Activated CD4-positive, alpha-beta T cell treated with anti-CD3 and anti-CD28 coated beads, Interleukin-2, amount 50 U/mL, for 24 hours (primary cell): ENCODE data around the gene BCAM.
"Not testable (repeated sequence)": the region's sequence is repeated elsewhere in the genome, so short reads cannot be mapped to it uniquely, and the experiment has no call there.

ENCODE experiments used
- DNase-seq, 2 donors: peaks; one replicate each; pipeline ENCODE4 v3.0.0-alpha.2; 2020; ENCODE audit warnings: low read depth in 1 of 2, low spot score in 1 of 2

Gene BCAM

DNA sequence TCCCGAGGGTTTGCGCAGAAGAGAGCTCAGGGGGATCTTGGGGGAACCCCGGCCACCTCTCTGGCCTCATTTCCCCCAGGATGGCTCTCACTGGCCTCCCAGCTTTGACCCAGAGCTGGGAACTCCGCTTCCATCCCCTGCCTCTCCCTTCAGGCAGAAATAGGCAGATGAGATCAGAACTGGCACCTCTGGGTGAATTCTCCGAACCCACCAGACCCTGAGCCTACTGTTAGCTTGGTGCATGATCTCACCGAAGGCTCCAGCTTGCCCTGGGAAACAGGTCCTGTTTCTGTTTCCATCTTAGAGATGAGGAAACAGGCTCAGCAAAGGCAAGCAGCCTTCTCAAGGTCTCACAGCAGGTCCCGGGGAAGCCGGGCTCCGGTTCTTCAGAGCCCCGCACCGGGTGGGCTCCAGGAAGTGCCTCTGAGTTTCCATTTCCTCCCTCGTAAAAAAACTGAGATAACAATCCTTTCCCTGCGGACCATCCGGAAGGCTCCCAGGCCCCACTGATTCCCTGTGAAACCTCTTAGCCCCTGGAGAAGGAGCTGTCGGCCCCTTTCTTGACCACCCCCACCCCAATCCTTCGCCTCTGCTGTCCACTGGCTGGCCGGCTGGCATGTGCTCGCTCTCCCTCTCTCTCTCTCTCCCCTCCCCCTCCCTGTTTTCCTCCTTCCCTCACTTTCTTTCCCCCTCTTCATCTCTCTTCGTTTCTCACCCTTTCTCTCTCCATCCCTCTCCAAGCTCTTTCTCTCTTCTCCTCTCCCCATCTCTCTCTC, 39.3 kb downstream of the BCAM start:
- DNase-seq = no peak

DNA sequence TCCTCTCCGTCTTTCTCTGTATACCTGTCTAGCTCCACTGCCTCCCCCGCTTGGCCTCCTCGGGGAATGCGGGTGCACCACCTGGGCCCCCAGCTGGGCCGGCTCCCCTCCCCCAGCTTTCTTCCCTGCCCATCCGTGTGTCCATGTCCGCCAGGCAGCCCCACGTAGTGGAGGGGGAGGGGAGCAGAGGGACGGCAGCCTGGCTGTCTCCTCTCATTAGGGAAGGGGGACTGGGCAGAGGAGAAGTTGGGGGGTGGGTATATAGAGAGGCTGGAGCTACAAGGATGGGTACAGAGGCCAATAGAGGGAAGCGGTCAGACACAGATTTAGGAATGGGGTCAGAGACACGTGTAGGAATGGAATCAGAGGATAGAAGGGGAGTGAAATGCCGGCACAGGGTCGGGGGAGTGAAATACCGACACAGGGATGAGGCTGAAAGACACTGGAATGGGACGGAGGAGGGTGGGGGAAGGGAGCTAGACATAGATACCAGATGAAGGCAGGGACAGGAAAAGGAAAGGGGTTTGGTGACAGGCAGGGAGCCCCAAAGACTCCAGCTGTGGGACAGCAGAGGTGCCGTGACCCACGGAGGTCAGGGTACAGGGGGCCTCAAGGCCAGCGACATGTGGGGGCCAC, 40.0 kb downstream of the BCAM start:
- no peak for DNase-seq

DNA sequence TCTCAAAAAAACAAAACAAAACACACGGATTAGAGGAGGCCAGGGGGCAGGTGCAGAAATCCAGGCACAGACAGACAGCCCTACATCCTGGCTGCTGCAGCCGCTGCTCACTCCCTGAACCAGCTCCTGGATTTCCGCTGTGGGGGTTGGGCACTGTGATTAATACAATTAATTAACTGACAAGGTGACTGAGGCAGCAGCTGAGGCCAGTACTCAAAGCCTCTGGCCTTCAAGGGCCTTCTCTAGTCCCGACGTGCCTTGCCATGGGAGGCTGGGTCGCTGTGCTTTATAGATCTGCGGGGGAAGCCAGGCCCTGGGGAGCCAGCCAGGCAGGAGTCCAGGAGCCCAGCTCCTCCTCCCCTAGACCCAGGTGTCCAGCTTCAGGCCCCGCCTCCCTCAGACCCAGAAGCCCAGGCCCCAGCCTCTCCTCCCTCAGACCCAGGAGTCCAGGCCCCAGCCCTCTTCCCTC, 41.8 kb downstream of the BCAM start:
- DNase-seq = no peak

DNA sequence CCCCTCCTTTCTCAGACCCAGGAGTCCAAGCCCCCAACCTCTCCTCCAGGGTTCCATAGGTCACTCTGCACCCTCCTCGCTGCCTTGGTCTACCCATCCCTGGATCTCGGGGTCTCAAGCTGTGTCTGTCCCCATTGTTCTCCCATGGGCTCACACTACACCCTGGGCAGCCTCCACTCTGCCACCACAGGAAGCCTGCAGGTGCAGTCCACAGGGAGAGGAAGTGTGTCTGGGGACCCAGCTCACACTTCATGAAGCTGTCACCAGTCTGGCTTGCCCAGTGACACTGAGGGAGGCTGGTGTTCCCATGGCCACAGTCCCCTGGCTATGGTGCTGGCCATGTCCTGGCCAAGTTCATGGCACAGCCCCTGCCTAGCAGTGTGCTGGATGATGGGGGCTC, 42.5 kb downstream of the BCAM start:
- DNase-seq = no peak

DNA sequence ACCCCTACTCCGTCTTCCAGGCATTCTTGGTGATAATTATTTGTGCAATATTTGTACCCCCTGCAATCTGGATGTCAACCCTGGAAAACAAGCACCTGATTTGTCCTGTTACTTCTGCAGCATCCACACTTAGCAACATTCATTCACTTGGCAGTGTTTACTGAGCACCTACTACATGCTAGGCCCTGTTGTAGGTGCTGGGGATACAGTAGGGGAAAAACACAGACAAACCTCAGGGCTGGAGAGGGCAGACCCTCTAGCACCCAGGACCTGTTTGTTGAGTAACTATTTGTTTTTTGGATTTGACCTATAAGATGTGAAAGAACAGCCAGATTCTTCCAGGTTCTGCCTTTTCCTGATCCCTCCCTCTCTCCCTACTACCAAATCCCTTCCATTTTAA, 46.7 kb downstream of the BCAM start:
- DNase-seq = no peak

DNA sequence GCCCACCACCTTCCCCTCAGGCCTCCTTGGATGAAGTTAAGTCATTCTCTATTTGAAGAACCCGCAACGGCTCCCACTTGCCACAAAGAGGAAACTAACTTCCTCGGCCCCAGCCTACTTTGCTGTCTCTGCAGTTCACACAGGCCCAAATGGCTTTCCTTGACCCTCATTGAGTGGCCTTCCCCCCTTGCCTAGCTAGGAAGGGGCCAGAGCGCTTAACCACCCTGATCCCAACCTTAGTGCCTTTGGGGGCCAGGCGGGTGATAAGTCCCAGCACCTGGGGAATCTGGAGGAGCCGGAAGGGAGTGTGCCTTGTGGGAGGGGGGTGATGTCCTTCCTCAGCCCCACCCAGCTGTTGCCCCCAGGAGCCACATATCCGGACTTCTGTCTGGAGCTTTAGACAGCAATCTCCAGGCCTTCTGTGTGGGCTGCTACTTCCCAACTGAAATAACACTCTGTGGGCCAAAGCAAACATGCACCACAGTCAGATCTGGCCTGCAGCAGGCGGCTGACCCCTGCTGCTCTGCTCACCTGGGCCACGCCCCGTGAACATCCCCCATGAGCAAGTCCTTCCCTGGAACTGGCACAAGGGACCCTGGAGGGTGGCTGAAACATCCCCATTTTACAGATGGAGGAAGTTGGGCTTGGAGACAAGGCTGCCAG, 47.6 kb downstream of the BCAM start:
- DNase-seq = no peak

DNA sequence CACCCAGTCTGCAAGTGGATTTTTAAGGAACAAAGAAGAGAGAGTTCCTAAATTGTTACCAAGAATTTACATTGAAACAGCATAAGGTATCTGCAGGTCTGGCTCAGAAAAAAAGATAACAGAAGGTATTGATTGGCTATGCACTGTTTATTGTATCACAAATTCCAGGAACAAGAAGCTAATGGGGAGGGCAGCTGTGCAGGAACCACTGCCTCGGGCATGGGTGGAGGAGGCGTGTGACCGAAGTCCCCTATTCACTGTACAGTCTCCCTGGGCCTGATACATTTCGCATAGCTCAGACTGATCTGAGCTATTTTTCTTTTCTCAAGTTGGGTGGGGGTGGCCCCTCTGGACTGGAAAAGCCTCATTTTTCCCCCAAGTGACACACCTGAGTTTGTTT, 48.9 kb downstream of the BCAM start:
- no peak for DNase-seq

DNA sequence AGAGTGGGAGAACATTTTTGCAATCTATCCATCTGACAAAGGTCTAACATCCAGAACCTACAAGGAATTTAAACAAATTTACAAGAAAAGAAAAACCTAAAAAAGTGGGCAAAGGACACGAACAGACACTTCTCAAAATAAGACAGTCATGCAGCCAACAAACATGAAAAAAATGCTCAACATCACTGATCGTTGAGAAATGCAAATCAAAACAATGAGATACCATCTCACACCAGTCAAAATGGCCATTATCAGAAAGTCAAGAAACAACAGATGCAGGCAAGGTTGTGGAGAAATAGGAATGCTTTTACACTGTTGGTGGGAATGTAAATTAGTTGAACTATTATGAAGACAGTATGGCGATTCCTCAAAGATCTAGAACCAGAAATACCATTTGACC, 52.7 kb downstream of the BCAM start:
- not testable (repeated sequence) for DNase-seq

DNA sequence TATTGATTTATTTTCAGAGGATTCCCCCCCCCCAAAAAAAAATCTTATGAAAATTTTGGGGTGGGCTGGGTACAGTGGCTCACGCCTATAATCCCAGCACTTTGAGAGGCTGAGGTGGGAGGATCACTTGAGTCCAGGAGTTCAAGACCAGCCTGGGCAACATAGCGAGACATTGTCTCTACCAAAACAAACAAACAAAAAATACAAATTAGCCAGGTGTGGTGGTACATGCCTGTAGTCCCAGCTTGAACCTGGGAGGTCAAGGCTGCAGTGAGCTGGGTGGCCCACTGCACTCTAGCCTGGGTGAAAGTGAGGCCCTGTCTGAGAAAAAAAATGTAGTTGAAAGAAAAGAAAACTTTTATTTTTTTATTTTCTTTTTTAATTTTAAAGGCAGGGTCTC, 55.1 kb downstream of the BCAM start:
- DNase-seq = no peak

DNA sequence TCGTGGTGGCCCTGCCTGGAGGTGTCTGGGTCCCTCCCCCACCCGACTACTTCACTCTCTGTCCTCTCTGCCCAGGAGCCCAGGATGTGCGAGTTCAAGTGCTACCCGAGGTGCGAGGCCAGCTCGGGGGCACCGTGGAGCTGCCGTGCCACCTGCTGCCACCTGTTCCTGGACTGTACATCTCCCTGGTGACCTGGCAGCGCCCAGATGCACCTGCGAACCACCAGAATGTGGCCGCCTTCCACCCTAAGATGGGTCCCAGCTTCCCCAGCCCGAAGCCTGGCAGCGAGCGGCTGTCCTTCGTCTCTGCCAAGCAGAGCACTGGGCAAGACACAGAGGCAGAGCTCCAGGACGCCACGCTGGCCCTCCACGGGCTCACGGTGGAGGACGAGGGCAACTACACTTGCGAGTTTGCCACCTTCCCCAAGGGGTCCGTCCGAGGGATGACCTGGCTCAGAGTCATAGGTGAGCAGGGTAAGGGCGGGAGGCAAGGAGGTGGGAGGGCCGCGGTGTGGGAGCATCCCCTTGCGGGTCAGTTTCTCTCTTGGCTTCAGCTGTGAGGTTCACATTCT, 56.4 kb downstream of the BCAM start:
- no peak for DNase-seq

DNA sequence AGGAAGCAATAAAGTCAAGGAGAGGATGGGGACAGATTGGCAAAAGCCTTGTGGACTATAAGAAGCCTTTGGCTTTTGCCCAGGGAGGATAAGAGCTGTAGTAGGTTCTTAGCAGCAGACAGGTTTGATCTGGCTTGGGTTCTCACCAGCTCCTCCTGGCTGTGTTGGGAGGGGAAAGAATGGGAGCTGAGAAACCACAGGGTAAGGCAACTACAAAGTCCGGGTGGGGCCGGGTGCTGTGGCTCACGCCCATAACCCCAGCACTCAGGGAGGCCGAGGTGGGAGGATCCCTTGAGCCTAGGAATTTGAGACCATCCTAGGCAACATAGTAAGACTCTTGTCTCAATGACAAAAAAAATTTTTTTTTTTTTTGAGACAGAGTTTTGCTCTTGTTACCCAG, 57.8 kb downstream of the BCAM start:
- DNase-seq = no peak

DNA sequence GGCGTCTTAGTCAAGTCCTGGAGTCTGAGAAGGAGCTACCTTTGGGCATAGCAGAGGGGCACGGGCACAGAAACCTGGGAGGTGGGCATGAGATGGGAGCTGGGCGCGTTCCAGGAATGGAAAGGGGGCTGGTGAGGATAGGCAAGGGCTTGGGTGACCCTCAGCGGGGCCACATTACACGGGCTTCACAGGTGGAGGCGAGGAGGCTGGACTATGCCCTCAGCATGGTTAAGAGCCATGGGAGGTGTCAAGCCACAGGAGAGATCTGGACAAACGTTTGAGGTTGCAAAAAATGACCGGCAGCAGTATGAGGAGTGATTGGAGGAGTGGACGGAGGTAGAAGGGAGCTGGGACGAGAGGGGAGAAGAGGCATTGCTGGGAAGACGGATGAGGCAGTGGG, 58.7 kb downstream of the BCAM start:
- no peak for DNase-seq

DNA sequence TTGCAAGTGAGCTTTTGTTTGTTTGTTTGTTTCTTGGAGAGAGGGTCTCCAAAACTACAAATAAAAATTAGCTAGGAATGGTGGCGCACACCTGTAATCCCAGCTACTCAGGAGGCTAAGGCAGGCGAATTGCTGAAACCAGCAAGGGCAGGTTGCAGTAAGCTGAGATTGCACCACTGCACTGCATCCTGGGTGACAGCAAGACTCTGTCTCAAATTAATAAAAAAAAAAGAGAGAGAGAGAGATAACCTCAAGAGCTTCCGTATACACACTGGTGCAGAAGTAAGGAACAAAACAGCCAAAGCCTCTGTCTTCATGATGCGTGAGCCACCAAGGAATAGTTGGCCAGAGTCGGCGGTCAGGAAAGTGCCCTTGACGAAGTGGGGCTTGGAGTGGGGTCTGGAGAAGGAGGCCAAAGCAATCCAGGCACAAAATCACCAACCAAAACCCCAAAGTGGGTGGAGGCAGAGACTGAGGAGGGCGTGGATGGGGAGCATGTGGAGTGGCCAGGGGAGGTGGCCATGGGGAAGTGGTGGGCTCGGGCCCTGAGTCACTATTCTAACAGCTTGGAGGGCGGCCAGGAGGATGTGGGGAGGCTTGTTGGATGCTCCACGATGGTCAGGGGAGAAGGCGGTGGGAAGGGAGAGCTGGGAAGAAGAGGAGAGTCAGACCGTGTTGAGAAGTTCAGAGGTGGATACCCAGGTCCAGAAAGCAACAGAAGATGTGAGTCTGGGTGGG, 61.0 kb downstream of the BCAM start:
- no peak for DNase-seq
